OCI-LY1 (cell line): ENCODE results near the gene BMPR1A.

Experiments
- H2AFZ ChIP-seq: fragments of 200-600 bp; sonication (generic), shearing (Covaris generic); 2 replicates; pipeline ENCODE4 v1.6.0; 2014; ENCODE audit warnings: antibody characterized with exemption, mild to moderate bottlenecking, low read length
- H3F3A ChIP-seq: fragments of 200-600 bp; sonication (generic), shearing (Covaris generic); 2 replicates; pipeline ENCODE4 v1.6.0; 2014; ENCODE audit warnings: mild to moderate bottlenecking, antibody characterized with exemption, low read length, moderate library complexity; ENCODE audit not compliant: insufficient read depth
- H3K27ac ChIP-seq: fragments of 200-600 bp; sonication (generic); 2 replicates; pipeline ENCODE4 v1.5.1; 2014; ENCODE audit warnings: low read length, mixed run types, mild to moderate bottlenecking, low read depth; ENCODE audit not compliant: poor library complexity, severe bottlenecking
- H3K27me3 ChIP-seq: fragments of 200-600 bp; sonication (generic); 2 replicates; pipeline ENCODE4 v1.6.0; 2014; ENCODE audit warnings: antibody characterized with exemption, mild to moderate bottlenecking, low read length, moderate library complexity; ENCODE audit not compliant: insufficient read depth
- H3K36me3 ChIP-seq: fragments of 200-600 bp; sonication (generic); 2 replicates; pipeline ENCODE4 v1.6.1; 2014; ENCODE audit warnings: mild to moderate bottlenecking, antibody characterized with exemption, low read length, moderate library complexity, mixed read lengths; ENCODE audit not compliant: insufficient read depth
- H3K4me1 ChIP-seq: fragments of 200-600 bp; sonication (generic); 2 replicates; pipeline ENCODE4 v1.5.1; 2014; ENCODE audit warnings: mild to moderate bottlenecking, low read length, moderate library complexity; ENCODE audit not compliant: insufficient read depth, severe bottlenecking
- H3K4me2 ChIP-seq: fragments of 200-600 bp; sonication (generic), shearing (Covaris generic); 2 replicates; pipeline ENCODE4 v1.6.1; 2014; ENCODE audit warnings: low read length
- H3K4me3 ChIP-seq: fragments of 200-600 bp; sonication (generic); 2 replicates; pipeline ENCODE4 v1.5.1; 2014; ENCODE audit warnings: low read length, low read depth, mild to moderate bottlenecking, mixed read lengths; ENCODE audit not compliant: poor library complexity, severe bottlenecking
- H3K79me2 ChIP-seq: fragments of 200-600 bp; shearing (Covaris generic); 2 replicates; pipeline ENCODE4 v1.6.1; 2016; ENCODE audit warnings: mixed run types, low read length, mixed read lengths; ENCODE audit not compliant: insufficient read depth
- H3K9ac ChIP-seq: fragments of 200-600 bp; sonication (generic), shearing (Covaris generic); 2 replicates; pipeline ENCODE4 v1.6.1; 2014; ENCODE audit warnings: mild to moderate bottlenecking, low read length, mixed read lengths
- H3K9me2 ChIP-seq: fragments of 200-600 bp; sonication (generic), shearing (Covaris generic); 2 replicates; pipeline ENCODE4 v1.6.1; 2014; ENCODE audit warnings: low read depth, mild to moderate bottlenecking, low read length, mixed read lengths
- H3K9me3 ChIP-seq: fragments of 200-600 bp; shearing (Covaris generic); 2 replicates; pipeline ENCODE4 v1.6.1; 2014; ENCODE audit warnings: low read length, mixed read lengths
- H4K20me1 ChIP-seq: fragments of 200-600 bp; sonication (generic), shearing (Covaris generic); 2 replicates; pipeline ENCODE4 v1.6.0; 2016; ENCODE audit warnings: mild to moderate bottlenecking, low read length; ENCODE audit not compliant: insufficient read depth
- EZH2 ChIP-seq: fragments of 200-600 bp; sonication (generic), shearing (Covaris generic); IDR thresholded peaks from 2 replicates; pipeline ENCODE4 v1.8.0; 2017; ENCODE audit warnings: borderline replicate concordance, mixed run types, mild to moderate bottlenecking, antibody characterized with exemption, low read length, moderate library complexity, mixed read lengths
- TF ChIP-seq, protein P1 (sequence below): fragments of 200-600 bp; sonication (generic), shearing (Covaris generic); IDR thresholded peaks from 2 replicates; pipeline ENCODE4 v1.5.1; 2017; ENCODE audit warnings: mild to moderate bottlenecking, antibody characterized with exemption, low read length, moderate library complexity, mixed read lengths

BMPR1A gene

GRCh38 chr10:86958116-86958900, 201.9 kb downstream of the BMPR1A start, which contains the start of gene SNCG:
Gene SNCG, plus strand, starts transcription at chr10:86958599. Its CDS starts 99 bp downstream, at chr10:86958698.
- H3K27me3 ChIP-seq, result no peaks in the 10 kb centered on the region
- TF ChIP-seq, protein P1, sequence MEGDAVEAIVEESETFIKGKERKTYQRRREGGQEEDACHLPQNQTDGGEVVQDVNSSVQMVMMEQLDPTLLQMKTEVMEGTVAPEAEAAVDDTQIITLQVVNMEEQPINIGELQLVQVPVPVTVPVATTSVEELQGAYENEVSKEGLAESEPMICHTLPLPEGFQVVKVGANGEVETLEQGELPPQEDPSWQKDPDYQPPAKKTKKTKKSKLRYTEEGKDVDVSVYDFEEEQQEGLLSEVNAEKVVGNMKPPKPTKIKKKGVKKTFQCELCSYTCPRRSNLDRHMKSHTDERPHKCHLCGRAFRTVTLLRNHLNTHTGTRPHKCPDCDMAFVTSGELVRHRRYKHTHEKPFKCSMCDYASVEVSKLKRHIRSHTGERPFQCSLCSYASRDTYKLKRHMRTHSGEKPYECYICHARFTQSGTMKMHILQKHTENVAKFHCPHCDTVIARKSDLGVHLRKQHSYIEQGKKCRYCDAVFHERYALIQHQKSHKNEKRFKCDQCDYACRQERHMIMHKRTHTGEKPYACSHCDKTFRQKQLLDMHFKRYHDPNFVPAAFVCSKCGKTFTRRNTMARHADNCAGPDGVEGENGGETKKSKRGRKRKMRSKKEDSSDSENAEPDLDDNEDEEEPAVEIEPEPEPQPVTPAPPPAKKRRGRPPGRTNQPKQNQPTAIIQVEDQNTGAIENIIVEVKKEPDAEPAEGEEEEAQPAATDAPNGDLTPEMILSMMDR, result no peak
- no peak for TF ChIP-seq EZH2
- H4K20me1 ChIP-seq, result no peaks in the 10 kb centered on the region
- H3K9me2 ChIP-seq, result no peaks in the 10 kb centered on the region
- no peaks in the 10 kb centered on the region for H3K36me3 ChIP-seq
- H3K27ac ChIP-seq, result no peak within 1 kb of the TSS
- no peak within 1 kb of the TSS for H3K4me2 ChIP-seq
- H3K4me1 ChIP-seq, result peaks cover 6% of the 10 kb centered on the region
- H3K79me2 ChIP-seq, result no peaks in the 10 kb centered on the region
- H2AFZ ChIP-seq, result no peak within 1 kb of the TSS
- H3F3A ChIP-seq, result no peaks in the 10 kb centered on the region
- H3K4me3 ChIP-seq, result no peak within 1 kb of the TSS
- no peak within 1 kb of the TSS for H3K9ac ChIP-seq
- H3K9me3 ChIP-seq, result no peaks in the 10 kb centered on the region

DNA sequence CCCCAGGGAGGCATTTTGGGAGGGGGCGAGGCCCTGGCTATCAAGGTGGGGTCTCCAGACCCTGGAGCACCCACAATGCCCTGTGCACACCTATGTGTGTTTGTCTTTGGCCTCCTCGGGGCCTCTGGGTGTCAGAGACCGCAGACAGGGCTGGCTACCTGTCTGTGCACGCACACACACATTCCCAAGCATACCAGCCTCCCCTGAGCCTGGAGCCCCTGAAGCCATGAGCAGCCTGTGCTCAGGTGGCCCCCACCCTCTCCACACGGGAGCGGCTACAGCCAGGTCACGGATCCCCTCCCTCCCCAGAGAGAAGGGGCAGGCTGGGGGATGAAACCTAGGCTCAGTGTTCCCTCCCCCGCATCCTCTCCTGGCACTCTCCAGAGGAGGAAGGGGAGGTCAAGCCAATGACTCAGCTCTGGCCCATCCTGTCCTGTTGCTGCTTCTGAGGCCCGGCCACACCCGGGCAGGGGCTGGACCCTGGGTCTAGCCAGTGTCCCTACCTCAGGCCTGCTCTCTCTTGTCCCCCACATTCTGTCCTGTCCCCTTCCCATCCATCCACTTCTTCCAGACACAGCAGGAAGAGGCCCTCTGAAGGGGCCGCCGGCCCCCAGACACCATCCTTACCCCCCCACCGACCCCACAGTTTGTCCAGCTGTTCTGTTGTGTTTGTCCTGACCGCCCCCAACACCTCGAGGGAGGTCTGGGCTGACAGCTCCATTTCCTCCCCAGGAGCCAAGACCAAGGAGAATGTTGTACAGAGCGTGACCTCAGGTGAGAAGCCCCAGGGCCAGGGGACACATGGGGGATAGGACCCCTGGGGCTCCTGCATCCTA, 202.7 kb downstream of the BMPR1A start:
- H2AFZ ChIP-seq, result no peak overlapping the region
- no peaks in the 10 kb centered on the region for H3K79me2 ChIP-seq
- no peaks in the 10 kb centered on the region for H3K9me2 ChIP-seq
- H3K27me3 ChIP-seq, result no peaks in the 10 kb centered on the region
- no peaks in the 10 kb centered on the region for H3K9me3 ChIP-seq
- TF ChIP-seq, protein P1, result no peak
- no peak for TF ChIP-seq EZH2
- no peak overlapping the region for H3K4me2 ChIP-seq
- no peak overlapping the region for H3K9ac ChIP-seq
- no peaks in the 10 kb centered on the region for H4K20me1 ChIP-seq
- no peak overlapping the region for H3K4me3 ChIP-seq
- no peaks in the 10 kb centered on the region for H3F3A ChIP-seq
- no peaks in the 10 kb centered on the region for H3K36me3 ChIP-seq
- no peak overlapping the region for H3K27ac ChIP-seq
- peaks cover 6% of the 10 kb centered on the region for H3K4me1 ChIP-seq

DNA sequence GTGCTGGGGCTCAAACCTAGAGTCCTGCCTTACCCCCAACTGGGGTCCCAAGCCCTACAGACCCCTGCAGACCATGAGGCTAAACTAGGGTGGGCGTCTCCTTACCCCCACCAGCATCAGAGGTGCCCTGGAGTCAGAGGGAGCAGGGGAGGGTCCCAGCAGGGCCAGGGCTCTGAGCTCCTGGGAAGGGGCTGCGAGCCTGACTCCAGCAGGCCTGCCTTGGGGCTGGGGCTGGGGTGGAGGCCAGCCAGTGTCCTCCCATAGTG, 203.3 kb downstream of the BMPR1A start:
- Histone ChIP-seq H3K4me1 (peaks cover 6% of the 10 kb centered on the region), H3K9ac (no peak overlapping the region), H3K9me2 (no peaks in the 10 kb centered on the region), H3K4me2 (no peak overlapping the region), H4K20me1 (no peaks in the 10 kb centered on the region), H2AFZ (no peak overlapping the region), H3K79me2 (no peaks in the 10 kb centered on the region), H3K27me3 (no peaks in the 10 kb centered on the region), H3K36me3 (no peaks in the 10 kb centered on the region), H3K27ac (no peak overlapping the region), H3K4me3 (no peak overlapping the region), H3F3A (no peaks in the 10 kb centered on the region), H3K9me3 (no peaks in the 10 kb centered on the region)
- TF ChIP-seq EZH2, result no peak
- TF ChIP-seq, protein P1, result no peak
